K562 (cell line): ENCODE measurements around the gene KCNC3. TPM values are rescaled to one million over a fixed set of nuclear protein-coding genes. Genes with fewer than 3 reads are reported as not detected.

ENCODE experiments used
- ATAC-seq: fragments of 200-7000 bp; cut with Tn5 transposase; 3 replicates; pipeline ENCODE4 v1.9.1; 2020; ENCODE audit warnings: moderate library complexity
- BruUV-seq: library from RNA; stranded (reverse); fragments of 400-500 nt; replicated peaks from 2 replicates; lab custom pipeline; 2021; lab: Mats Ljungman, UMichigan
- CTCF ChIA-PET: fragments of 300-600 bp; formaldehyde crosslinking; extraction: SDS; loops from one replicate; lab custom pipeline; 2021; ENCODE audit warnings: low intra/inter-chr PET ratio; lab: Yijun Ruan, JAX
- POLR2A ChIA-PET: fragments of 300-600, 350-650 bp; sonication (Branson Sonifier 250); formaldehyde crosslinking; extraction: SDS; loops from one replicate; lab custom pipeline; 2021; ENCODE audit warnings: antibody characterized with exemption, inconsistent platforms; lab: Yijun Ruan, JAX
- DNase-seq, 4 experiments: peaks; one replicate each; pipeline versions ENCODE4 v3.0.0 to v3.0.0-alpha.2; 2011 to 2018; ENCODE audit warnings: low spot score in 3 of 4, mixed read lengths in 3 of 4; ENCODE audit errors: extremely low read depth in 1 of 4
- FAIRE-seq: peaks from 2 replicates; lab custom pipeline; 2011; peaks lifted over from hg19 to GRCh38; lab: Jason Lieb, UNC
- H2AFZ ChIP-seq: 2 replicates; pipeline ENCODE4 v1.6.0; 2011; ENCODE audit warnings: low read depth, low read length, control low read depth, inconsistent platforms
- H3K27ac ChIP-seq: fragments of 200-600 bp; 3 replicates; pipeline ENCODE4 v1.8.0; 2011; ENCODE audit warnings: low read depth, mild to moderate bottlenecking, control low read depth, inconsistent platforms, low read length, moderate library complexity, mixed read lengths; ENCODE audit errors: extremely low read depth
- H3K27me3 ChIP-seq, 2 experiments: fragments of 300-600 bp in 1 of 2; 2 replicates in 1 of 2; 3 replicates in 1 of 2; pipeline versions ENCODE4 v1.6.0 to v1.8.0; 2011; ENCODE audit warnings: inconsistent platforms in 2 of 2, low read length in 2 of 2, mild to moderate bottlenecking in 1 of 2, mixed read lengths in 1 of 2, moderate library complexity in 1 of 2; ENCODE audit not compliant: control insufficient read depth in 2 of 2, insufficient read depth in 2 of 2
- H3K36me3 ChIP-seq: fragments of 300-600 bp; 3 replicates; pipeline ENCODE4 v1.8.0; 2011; ENCODE audit warnings: mild to moderate bottlenecking, low read length, inconsistent platforms; ENCODE audit not compliant: control insufficient read depth, insufficient read depth
- H3K4me1 ChIP-seq, 2 experiments: fragments of 200-600 bp in 1 of 2; replicated peaks in 1 of 2; 2 replicates in 1 of 2; 3 replicates in 1 of 2; pipeline versions ENCODE4 v1.5.1 to v1.8.0; 2011; ENCODE audit warnings: inconsistent platforms in 2 of 2, low read length in 2 of 2, mild to moderate bottlenecking in 1 of 2, mixed read lengths in 1 of 2, moderate library complexity in 1 of 2; ENCODE audit not compliant: control insufficient read depth in 2 of 2, insufficient read depth in 2 of 2
- H3K4me2 ChIP-seq: 2 replicates; pipeline ENCODE4 v1.6.1; 2011; ENCODE audit warnings: low read length, control low read depth, inconsistent platforms, mixed read lengths; ENCODE audit not compliant: insufficient read depth
- H3K4me3 ChIP-seq: fragments of 200-600 bp; sonication (generic), shearing (Covaris generic); 2 replicates; pipeline ENCODE4 v1.5.1; 2016; ENCODE audit warnings: control low read depth, inconsistent platforms
- H3K79me2 ChIP-seq: fragments of 200-600 bp; 3 replicates; pipeline ENCODE4 v1.8.0; 2011; ENCODE audit warnings: low read length, inconsistent platforms; ENCODE audit not compliant: control insufficient read depth, insufficient read depth
- H3K9ac ChIP-seq, 2 experiments: 2 replicates each; pipeline versions ENCODE4 v1.6.0 to v1.6.1; 2011; ENCODE audit warnings: low read depth in 2 of 2, low read length in 2 of 2, control low read depth in 1 of 2, inconsistent platforms in 1 of 2, mild to moderate bottlenecking in 1 of 2, mixed read lengths in 1 of 2; ENCODE audit not compliant: insufficient read depth in 1 of 2
- H3K9me1 ChIP-seq: one replicate; pipeline ENCODE4 v1.6.0; 2011; ENCODE audit warnings: inconsistent platforms, mild to moderate bottlenecking, low read length, moderate library complexity; ENCODE audit not compliant: control insufficient read depth, insufficient read depth
- H3K9me3 ChIP-seq: replicated peaks from 2 replicates; pipeline ENCODE4 v1.5.1; 2011; ENCODE audit warnings: low read depth, low read length, inconsistent platforms; ENCODE audit not compliant: control insufficient read depth, insufficient read depth
- H4K20me1 ChIP-seq: replicated peaks from 2 replicates; pipeline ENCODE4 v1.6.1; 2011; ENCODE audit warnings: low read length, inconsistent platforms, mixed read lengths; ENCODE audit not compliant: control insufficient read depth, insufficient read depth
- CEBPG ChIP-seq, 3 experiments: fragments of 200-800 bp in 1 of 3; sonication (Bioruptor generic) in 1 of 3; sonication (generic) in 1 of 3; formaldehyde crosslinking in 1 of 3; IDR thresholded peaks in 2 of 3; conservative IDR thresholded peaks in 1 of 3; 2 replicates each; pipeline versions ENCODE4 v1.6.1 to v1.8.0; 2016 to 2022; ENCODE audit warnings: missing compliant biosample characterization in 2 of 3, missing genetic modification characterization in 2 of 3, mild to moderate bottlenecking in 1 of 3, missing genetic modification reagents in 1 of 3
- NR4A1 ChIP-seq, 2 experiments: fragments of 250-450 bp in 1 of 2; fragments of 450-650 bp in 1 of 2; sonication (Bioruptor Pico) in 1 of 2; IDR thresholded peaks; 2 replicates each; pipeline versions ENCODE4 v1.4.0 to v1.6.1; 2016 to 2020; ENCODE audit warnings: mild to moderate bottlenecking in 2 of 2, missing compliant biosample characterization in 1 of 2, missing genetic modification characterization in 1 of 2, moderate library complexity in 1 of 2
- WGBS: fragments of 100-300 bp; shearing (Covaris generic); methylation state at CpG from one replicate; pipeline ENCODE4 v1.1.6; 2016; ENCODE audit warnings: low coverage, mixed read lengths; ENCODE audit not compliant: insufficient coverage; ENCODE audit errors: missing lambda C conversion rate; 5-methylcytosine and 5-hydroxymethylcytosine counted together
- in situ Hi-C: fragments of 300-500 bp; cut with MboI; formaldehyde crosslinking; loops from 4 replicates; pipeline ENCODE4 v1.15.0; 2018; ENCODE audit warnings: inconsistent platforms, mixed read lengths
- intact Hi-C: fragments of 100-400 bp; cut with micrococcal nuclease; formaldehyde crosslinking; loops from 2 replicates; pipeline ENCODE4 v1.14.2; 2022
- polyA plus RNA-seq, 8 experiments: library from polyadenylated mRNA; depleted of rRNA in 4 of 8; stranded (reverse) in 5 of 8; unstranded in 3 of 8; fragments of >200 nt; fragmentation: Nextera tagmentation in 2 of 8; fragmentation: Illumina TruSeq in 1 of 8; extraction: Ambion mirVana in 2 of 8; extraction: Trizol in 1 of 8; gene quantifications; 2 replicates each; pipeline versions ENCODE4 v1.2.1 to v1.2.3, GENCODE V29; 2011 to 2014; ENCODE audit warnings: inconsistent platforms in 1 of 8, missing spikeins in 1 of 8
- total RNA-seq, 7 experiments: library from RNA; depleted of rRNA in 6 of 7; stranded (reverse); fragments of >200 nt in 6 of 7; fragmentation: Illumina TruSeq in 2 of 7; extraction: Trizol in 2 of 7; gene quantifications; 2 replicates each; pipeline versions ENCODE4 v1.2.1 to v1.2.3, GENCODE V29; 2011 to 2021; ENCODE audit warnings: low replicate concordance in 1 of 7
- TF ChIP-seq, protein P1 (sequence below): fragments of 450-650 bp; IDR thresholded peaks from 2 replicates; pipeline ENCODE4 v1.6.1; 2016; ENCODE audit warnings: mild to moderate bottlenecking

The KCNC3 gene
- total and polyA plus RNA-seq, 9 of the 15 experiments (the other 6 are each of a cell fraction or from before 2014, with no cell fraction given), result 0.03 to 26.2 (median 2.0) TPM

- no peaks in the 10 kb centered on the region for H3K27me3 ChIP-seq
- DNase-seq, result no peak
- H3K9me3 ChIP-seq, result no peaks in the 10 kb centered on the region
- H3K9me1 ChIP-seq, result no peaks in the 10 kb centered on the region
- H3K4me1 ChIP-seq, result peaks cover 34 to 44% of the 10 kb centered on the region in 2 experiments
- ChIA-PET CTCF (no interaction called here), POLR2A (interaction anchor here (1.1 to 1.4 kb wide), 2 partner anchors 11 to 12 kb away, joined by 3 to 4 read pairs; no protein-coding TSS in a partner anchor)
- WGBS, result 56% methylated on average over 10 of the region's 10 CpGs
- H3K27ac ChIP-seq, result peak overlapping the region; percentile 100
- H3K79me2 ChIP-seq, result peaks cover 14% of the 10 kb centered on the region; the same call in 2 of the 3 replicates
- no peaks in the 10 kb centered on the region for H3K36me3 ChIP-seq
- in situ Hi-C loops, result no loop called here
- H3K4me2 ChIP-seq, result no peak overlapping the region
- H3K9ac ChIP-seq, result peak overlapping the region in 1 of 2 experiments; percentile 54; a peak in 1 of 4 replicates
- 0 out of 2 replicates have a peak overlapping the region, but pooled peaks have one; percentile 42 for H2AFZ ChIP-seq
- H3K4me3 ChIP-seq, result no peak overlapping the region
- intact Hi-C loops, result no loop called here
- ATAC-seq, result no peak
- TF ChIP-seq CEBPG (CRISPR knock-in tag; IDR thresholded peaks at IDR 0.05) (peak; percentile 61; the same call in 1 of the 2 replicates), CEBPG (tag; conservative IDR thresholded peaks at IDR 0.05 in 1 of 2, IDR thresholded peaks at IDR 0.05 in 1 of 2) (no peak), NR4A1 (CRISPR knock-in tag; IDR thresholded peaks at IDR 0.05) (no peak), NR4A1 (tag; IDR thresholded peaks at IDR 0.05) (0 out of 2 replicates have a peak, but pooled peaks have one; percentile 22)
- TF ChIP-seq, protein P1, sequence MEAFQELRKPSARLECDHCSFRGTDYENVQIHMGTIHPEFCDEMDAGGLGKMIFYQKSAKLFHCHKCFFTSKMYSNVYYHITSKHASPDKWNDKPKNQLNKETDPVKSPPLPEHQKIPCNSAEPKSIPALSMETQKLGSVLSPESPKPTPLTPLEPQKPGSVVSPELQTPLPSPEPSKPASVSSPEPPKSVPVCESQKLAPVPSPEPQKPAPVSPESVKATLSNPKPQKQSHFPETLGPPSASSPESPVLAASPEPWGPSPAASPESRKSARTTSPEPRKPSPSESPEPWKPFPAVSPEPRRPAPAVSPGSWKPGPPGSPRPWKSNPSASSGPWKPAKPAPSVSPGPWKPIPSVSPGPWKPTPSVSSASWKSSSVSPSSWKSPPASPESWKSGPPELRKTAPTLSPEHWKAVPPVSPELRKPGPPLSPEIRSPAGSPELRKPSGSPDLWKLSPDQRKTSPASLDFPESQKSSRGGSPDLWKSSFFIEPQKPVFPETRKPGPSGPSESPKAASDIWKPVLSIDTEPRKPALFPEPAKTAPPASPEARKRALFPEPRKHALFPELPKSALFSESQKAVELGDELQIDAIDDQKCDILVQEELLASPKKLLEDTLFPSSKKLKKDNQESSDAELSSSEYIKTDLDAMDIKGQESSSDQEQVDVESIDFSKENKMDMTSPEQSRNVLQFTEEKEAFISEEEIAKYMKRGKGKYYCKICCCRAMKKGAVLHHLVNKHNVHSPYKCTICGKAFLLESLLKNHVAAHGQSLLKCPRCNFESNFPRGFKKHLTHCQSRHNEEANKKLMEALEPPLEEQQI, result no peak
- no peaks in the 10 kb centered on the region for H4K20me1 ChIP-seq
- BruUV-seq, result no TSS peak
- FAIRE-seq, result no peak
Measured at GRCh38 chr19:50371914-50372475, 42.8 kb upstream of the KCNC3 start.
